Measurements from ENCODE around the gene UVSSA.

UVSSA gene

DNA sequence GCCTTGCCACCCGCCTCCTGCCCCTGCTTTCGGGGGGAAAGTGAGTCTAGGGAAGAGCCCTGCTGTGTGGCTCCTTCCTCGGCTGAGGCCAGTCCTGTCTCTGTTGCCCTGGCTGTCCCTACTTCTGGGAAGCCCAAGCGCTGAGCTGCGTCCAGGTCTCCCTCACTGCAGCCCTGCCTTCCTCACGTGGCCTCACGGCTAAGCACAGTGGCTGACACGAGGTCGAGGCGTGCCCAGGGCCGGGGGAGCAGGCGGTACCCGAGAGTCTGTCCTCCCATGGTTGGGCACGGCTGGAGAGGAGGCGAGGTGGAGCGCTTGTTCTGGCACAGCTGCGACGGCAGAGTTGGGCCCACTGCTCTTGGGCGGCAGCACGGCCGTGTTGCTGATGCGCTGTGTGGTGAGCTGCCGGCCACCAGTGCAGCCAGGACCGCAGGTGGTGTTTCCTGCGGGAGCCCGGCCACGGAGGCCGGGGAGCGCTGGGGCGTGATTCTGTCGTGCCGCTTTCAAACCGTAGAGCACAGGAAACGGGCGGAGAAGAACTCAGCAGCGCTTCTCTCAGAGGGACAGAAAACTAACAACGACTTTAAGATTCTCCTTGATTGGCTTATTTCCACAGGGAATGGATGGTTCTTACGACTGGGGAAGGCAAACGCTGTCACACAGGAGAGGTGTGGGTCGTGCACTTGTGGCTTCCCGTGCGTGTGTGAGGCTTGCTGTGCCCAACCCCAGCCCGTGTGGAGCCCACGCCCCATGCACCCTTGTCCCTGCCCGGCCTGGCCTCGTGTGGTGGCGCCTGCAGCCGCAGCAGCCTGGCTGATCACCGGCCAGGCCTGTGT, 36.0 kb upstream of the UVSSA start:
- no peak for TF ChIP-seq CTCF (IDR thresholded peaks at IDR 0.05; ENCODE audit: control insufficient read depth, extremely low read depth, insufficient read depth)
- H3K4me3 ChIP-seq (ENCODE audit: low read depth, low read length), result no peak overlapping the region
- no peak for DNase-seq (ENCODE audit: low read depth)

- DNase-seq (ENCODE audit: low read depth), result no peak
- no peak for TF ChIP-seq CTCF (IDR thresholded peaks at IDR 0.05; ENCODE audit: control insufficient read depth, extremely low read depth, insufficient read depth)
- no peak overlapping the region for H3K4me3 ChIP-seq (ENCODE audit: low read depth, low read length)
Measured at GRCh38 chr4:1312821-1313640, 34.0 kb upstream of the UVSSA start.

- H3K4me3 ChIP-seq (ENCODE audit: low read depth, low read length), result no peak overlapping the region
- no peak for DNase-seq (ENCODE audit: low read depth)
Measured at GRCh38 chr4:1315306-1315705, 31.7 kb upstream of the UVSSA start.

DNA sequence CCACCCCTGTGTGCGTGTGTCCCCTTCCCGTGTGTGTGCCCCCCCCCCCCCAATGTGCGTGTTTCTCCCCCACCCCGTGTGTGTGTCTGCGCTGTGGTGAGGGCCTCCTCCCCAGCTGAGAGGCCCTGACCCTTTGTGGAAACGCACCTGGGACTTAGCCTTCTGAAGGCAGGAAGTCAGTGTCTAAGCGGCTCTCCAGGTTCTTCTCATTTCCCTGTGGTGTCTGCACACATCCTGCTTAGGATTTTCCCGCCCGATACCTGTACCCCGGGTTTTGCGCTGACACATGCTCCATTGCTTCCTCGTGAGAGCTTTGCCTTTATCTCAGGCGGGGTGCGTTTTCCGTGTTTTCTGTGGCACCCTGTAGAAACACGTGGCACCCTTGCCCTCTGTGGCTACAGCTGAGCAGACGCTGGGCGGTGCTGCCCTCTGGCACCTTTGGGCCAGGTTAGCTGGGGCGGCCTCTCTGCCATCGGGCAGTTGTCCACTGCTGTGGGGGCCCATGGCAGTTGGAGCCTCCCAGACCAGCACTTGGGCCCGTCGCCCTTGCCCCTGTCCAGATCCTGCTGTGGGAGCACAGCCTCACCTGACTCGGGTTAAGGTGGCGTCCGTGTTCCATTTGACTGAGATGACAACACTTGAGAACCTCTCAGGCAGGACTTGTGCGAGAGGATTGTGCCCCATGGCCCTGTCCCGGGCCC, 31.0 kb upstream of the UVSSA start:
- H3K4me3 ChIP-seq (ENCODE audit: low read depth, low read length), result no peak overlapping the region
- no peak for DNase-seq (ENCODE audit: low read depth)
- no peak for TF ChIP-seq CTCF (IDR thresholded peaks at IDR 0.05; ENCODE audit: control insufficient read depth, extremely low read depth, insufficient read depth)

More at GRCh38 chr4:1315306-1315705, 31.7 kb upstream of the UVSSA start:
- TF ChIP-seq CTCF (IDR thresholded peaks at IDR 0.05; ENCODE audit: control insufficient read depth, extremely low read depth, insufficient read depth), result no peak

DNA sequence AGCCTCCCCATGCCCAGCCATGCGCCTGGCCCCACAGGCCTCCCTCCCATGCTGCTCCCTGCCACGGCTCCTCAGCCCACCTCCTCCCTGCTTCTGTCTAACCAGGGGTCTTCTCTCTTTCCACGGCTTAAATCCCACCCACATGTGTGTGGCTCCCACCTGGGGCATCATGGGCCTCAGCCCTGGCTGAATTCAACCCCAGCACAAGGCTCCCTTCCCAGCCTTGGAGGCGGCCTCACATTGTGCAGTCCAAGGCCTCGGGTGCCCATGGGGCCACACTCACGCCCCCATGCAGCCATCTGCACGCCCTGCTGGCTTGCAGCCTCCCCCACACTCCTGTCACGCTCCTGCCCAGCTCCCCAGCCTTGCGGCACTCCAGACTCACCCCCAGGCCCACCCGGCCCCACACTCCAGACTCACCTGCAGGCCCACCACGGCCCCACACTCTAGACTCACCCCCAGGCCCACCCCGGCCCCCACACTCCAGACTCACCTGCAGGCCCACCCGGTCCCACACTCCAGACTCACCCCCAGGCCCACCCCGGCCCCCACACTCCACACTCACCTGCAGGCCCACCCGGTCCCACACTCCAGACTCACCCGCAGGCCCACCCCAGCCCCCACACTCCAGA, 30.4 kb upstream of the UVSSA start:
- no peak overlapping the region for H3K4me3 ChIP-seq (ENCODE audit: low read depth, low read length)
- DNase-seq (ENCODE audit: low read depth), result no peak

More for the DNA sequence above, 30.4 kb upstream of the UVSSA start:
- TF ChIP-seq CTCF (IDR thresholded peaks at IDR 0.05; ENCODE audit: control insufficient read depth, extremely low read depth, insufficient read depth), result no peak

Measured in LNCaP clone FGC (cell line).